Ishikawa (cell line): ENCODE results near the gene PRKRIP1.

Experiments
- EGR1 ChIP-seq: IDR thresholded peaks from 2 replicates; pipeline ENCODE4 v1.6.1; 2012
- EP300 ChIP-seq: IDR thresholded peaks from 2 replicates; pipeline ENCODE4 v1.6.1; 2012; ENCODE audit warnings: borderline replicate concordance
- MAX ChIP-seq: IDR thresholded peaks from 2 replicates; pipeline ENCODE4 v1.6.1; 2012
- NFIC ChIP-seq: IDR thresholded peaks from 2 replicates; pipeline ENCODE4 v1.6.1; 2012

GRCh38 chr7:102453319-102453718, 57.2 kb downstream of the PRKRIP1 start:
- TF ChIP-seq EGR1 (no peak), EP300 (no peak), MAX (no peak), NFIC (no peak)
